Measurements from ENCODE around the gene FATE1.
A peak's percentile ranks its signal among the peaks of the same experiment; 100 is the strongest.

The FATE1 gene

DNA sequence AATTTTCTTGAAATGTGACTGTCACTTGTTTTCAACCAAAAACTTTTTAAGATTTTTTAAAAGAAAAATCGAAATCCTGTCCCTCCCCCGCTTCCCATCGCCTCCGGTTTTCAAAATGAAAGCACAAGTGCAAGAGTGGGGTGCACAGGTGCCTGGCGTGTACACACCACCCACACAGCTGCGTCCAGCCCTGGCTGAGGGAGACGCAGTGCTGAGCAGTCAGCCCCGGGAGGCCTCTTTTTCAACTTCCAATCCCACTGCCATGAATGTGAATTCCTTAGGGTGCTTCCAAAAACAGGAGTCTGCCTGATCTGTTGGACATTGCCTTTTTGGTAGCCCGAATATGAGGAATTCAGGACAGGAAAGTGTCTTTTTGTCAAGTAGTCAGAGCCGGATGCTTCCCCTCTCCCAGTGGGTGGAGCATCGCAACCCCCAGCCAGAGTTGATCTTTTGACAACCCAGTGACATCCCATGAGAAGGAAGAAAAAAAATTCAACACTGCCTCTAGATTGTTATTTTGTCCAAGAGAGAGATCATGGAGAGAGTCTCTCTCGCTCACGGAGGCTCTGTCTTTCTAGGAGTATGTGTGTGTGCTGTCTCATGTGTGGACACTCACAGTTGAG, 11.7 kb upstream of the FATE1 start:
- peak overlapping the region in 1 of 3 experiments; percentile 70 for H3K4me3 Mint-ChIP-seq
- no peaks in the 10 kb centered on the region for H3K36me3 Mint-ChIP-seq (ENCODE audit: low read depth)
- H3K4me1 Mint-ChIP-seq, result peaks cover 32% of the 10 kb centered on the region
- peaks cover 11% of the 10 kb centered on the region for H3K9me3 Mint-ChIP-seq
- peak overlapping the region; percentile 47 to 79 (median 50) for H3K27ac Mint-ChIP-seq
- no peaks in the 10 kb centered on the region for H3K27me3 Mint-ChIP-seq (ENCODE audit: low read depth)
- TF ChIP-seq, protein P1, sequence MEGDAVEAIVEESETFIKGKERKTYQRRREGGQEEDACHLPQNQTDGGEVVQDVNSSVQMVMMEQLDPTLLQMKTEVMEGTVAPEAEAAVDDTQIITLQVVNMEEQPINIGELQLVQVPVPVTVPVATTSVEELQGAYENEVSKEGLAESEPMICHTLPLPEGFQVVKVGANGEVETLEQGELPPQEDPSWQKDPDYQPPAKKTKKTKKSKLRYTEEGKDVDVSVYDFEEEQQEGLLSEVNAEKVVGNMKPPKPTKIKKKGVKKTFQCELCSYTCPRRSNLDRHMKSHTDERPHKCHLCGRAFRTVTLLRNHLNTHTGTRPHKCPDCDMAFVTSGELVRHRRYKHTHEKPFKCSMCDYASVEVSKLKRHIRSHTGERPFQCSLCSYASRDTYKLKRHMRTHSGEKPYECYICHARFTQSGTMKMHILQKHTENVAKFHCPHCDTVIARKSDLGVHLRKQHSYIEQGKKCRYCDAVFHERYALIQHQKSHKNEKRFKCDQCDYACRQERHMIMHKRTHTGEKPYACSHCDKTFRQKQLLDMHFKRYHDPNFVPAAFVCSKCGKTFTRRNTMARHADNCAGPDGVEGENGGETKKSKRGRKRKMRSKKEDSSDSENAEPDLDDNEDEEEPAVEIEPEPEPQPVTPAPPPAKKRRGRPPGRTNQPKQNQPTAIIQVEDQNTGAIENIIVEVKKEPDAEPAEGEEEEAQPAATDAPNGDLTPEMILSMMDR (IDR thresholded peaks at IDR 0.05; ENCODE audit: unreplicated experiment in 3 of 3), result no peak

DNA sequence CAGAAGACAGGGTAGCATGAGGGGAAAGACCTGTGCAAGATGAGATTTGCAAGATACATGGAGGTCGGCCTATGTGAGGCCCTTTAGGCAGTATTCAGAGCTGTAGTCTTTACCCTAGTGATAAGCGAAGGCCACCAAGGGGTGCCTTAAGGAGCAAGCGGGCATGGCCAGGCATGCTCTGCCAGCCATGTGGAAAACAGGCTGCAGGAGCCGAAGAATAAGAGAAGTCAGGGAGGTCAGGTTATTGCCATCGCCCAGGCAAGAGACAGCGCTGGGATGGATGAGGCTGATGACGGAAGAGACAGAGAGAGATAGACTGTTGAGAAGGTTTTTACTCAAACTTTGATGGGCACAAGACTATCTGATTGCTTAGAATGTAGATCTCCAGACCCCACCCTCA, 7.0 kb upstream of the FATE1 start:
- H3K4me1 Mint-ChIP-seq, result peaks cover 41% of the 10 kb centered on the region
- no peaks in the 10 kb centered on the region for H3K36me3 Mint-ChIP-seq (ENCODE audit: low read depth)
- TF ChIP-seq, protein P1 (IDR thresholded peaks at IDR 0.05; ENCODE audit: unreplicated experiment in 3 of 3), result no peak
- no peak overlapping the region for H3K27ac Mint-ChIP-seq
- H3K4me3 Mint-ChIP-seq, result no peak overlapping the region
- H3K27me3 Mint-ChIP-seq (ENCODE audit: low read depth), result no peaks in the 10 kb centered on the region
- peaks cover 5% of the 10 kb centered on the region for H3K9me3 Mint-ChIP-seq

DNA sequence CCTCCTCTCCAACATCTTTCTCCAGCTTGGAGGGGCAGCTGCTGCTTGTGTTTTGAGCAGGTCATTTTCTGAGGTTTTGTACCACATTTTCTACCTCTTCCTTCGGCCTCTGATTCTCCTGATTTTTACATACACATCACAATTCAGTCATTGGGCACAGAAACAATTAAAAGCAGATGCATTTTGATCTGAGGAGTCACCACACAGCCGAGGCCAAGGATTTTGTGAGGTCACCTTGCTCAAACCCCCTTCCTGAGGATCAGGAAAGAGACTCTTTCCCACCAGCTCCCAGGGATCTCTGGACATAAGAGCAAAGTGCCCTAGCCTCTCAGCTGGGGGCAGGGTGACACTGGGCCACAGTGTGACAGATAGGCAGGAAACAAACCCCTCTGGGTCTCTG, 5.4 kb upstream of the FATE1 start:
- peaks cover 26% of the 10 kb centered on the region for H3K4me1 Mint-ChIP-seq
- TF ChIP-seq, protein P1 (IDR thresholded peaks at IDR 0.05; ENCODE audit: unreplicated experiment in 3 of 3), result no peak
- no peaks in the 10 kb centered on the region for H3K27me3 Mint-ChIP-seq (ENCODE audit: low read depth)
- H3K4me3 Mint-ChIP-seq, result no peak overlapping the region
- no peak overlapping the region for H3K27ac Mint-ChIP-seq
- H3K9me3 Mint-ChIP-seq, result peaks cover 3% of the 10 kb centered on the region
- H3K36me3 Mint-ChIP-seq (ENCODE audit: low read depth), result no peaks in the 10 kb centered on the region

DNA sequence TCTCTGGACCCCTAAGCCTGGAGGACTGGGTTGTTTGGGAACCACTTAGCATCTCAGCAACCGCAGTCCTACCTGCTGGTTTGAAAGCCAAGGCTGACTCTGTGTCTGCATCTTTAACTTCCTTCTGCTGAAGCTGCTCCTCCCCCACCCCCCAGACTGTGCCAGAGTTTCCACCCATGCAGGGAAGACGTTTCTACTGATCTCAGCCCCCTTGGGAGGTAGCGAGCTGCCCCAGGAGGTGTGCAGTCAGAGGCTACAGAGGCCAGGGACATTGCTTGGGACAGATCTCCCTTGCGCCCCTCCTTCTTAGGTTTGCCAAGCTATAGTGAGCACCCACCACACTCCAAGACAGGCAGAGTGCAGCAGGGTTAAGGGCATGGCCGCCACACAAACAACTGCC, 4.7 kb upstream of the FATE1 start:
- no peaks in the 10 kb centered on the region for H3K27me3 Mint-ChIP-seq (ENCODE audit: low read depth)
- H3K4me1 Mint-ChIP-seq, result peaks cover 19% of the 10 kb centered on the region
- H3K4me3 Mint-ChIP-seq, result no peak overlapping the region
- no peaks in the 10 kb centered on the region for H3K36me3 Mint-ChIP-seq (ENCODE audit: low read depth)
- no peak overlapping the region for H3K27ac Mint-ChIP-seq
- peaks cover 2% of the 10 kb centered on the region for H3K9me3 Mint-ChIP-seq
- TF ChIP-seq, protein P1 (IDR thresholded peaks at IDR 0.05; ENCODE audit: unreplicated experiment in 3 of 3), result no peak

DNA sequence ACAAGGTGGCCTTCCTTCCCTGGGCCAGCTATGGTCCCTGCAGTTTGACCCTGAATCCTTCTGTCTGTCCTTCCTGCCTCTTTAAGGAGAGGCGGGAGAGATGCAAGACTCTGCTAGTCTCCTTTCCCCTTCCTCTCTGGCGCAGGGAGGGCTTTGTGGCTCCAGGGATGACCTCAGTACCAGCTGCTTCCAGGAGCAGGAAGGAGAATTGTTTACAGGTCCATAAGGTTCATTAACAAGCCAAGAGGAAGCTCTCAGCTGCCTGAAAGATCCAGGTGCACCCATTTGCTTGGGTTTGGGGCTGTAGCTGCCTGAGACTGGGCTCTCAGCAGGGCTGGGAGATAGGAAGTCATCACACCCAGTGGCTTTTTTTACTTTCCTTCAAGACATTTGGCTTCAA, 4.0 kb upstream of the FATE1 start:
- Mint-ChIP-seq H3K27ac (no peak overlapping the region), H3K27me3 (ENCODE audit: low read depth) (no peaks in the 10 kb centered on the region), H3K4me1 (peaks cover 24% of the 10 kb centered on the region), H3K36me3 (ENCODE audit: low read depth) (no peaks in the 10 kb centered on the region), H3K4me3 (no peak overlapping the region), H3K9me3 (peaks cover 2% of the 10 kb centered on the region)
- TF ChIP-seq, protein P1 (IDR thresholded peaks at IDR 0.05; ENCODE audit: unreplicated experiment in 3 of 3), result no peak

DNA sequence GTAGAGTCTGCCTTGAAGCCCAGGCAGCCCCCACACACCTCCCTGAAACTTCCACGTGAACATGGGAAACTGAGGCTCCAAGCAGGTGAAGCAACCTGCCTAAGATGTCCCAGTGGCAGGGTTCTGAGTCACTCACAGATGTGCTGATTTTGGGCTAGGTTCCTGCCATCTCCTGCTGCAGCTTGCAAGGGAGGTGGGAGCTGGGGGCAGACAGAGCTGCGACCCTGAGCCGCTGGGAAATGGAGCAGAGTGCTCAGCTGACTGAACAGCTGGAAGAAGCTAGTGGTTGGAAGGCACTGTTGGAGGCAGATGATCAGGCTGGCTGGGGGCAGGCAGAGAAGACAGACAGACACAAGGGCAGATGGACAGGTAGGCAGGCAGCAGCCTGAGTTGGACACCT, 3.6 kb upstream of the FATE1 start:
- no peak overlapping the region for H3K27ac Mint-ChIP-seq
- TF ChIP-seq, protein P1 (IDR thresholded peaks at IDR 0.05; ENCODE audit: unreplicated experiment in 3 of 3), result no peak
- no peak overlapping the region for H3K4me3 Mint-ChIP-seq
- no peaks in the 10 kb centered on the region for H3K27me3 Mint-ChIP-seq (ENCODE audit: low read depth)
- no peaks in the 10 kb centered on the region for H3K36me3 Mint-ChIP-seq (ENCODE audit: low read depth)
- peaks cover 2% of the 10 kb centered on the region for H3K9me3 Mint-ChIP-seq
- H3K4me1 Mint-ChIP-seq, result peaks cover 26% of the 10 kb centered on the region

Data from nephron (organoid).